Brain microvascular endothelial cell (primary cell): ENCODE results near the gene AKAP13.

Experiments used
- DNase-seq: peaks from one replicate; pipeline ENCODE4 v3.0.0-alpha.2; 2020
- H3K27ac ChIP-seq: fragments of 250-450 bp; sonication (Bioruptor Pico); 2 replicates; pipeline ENCODE4 v1.5.1; 2020; ENCODE audit warnings: mild to moderate bottlenecking, moderate library complexity
- H3K27me3 ChIP-seq: fragments of 250-450 bp; sonication (Bioruptor Pico); replicated peaks from 2 replicates; pipeline ENCODE4 v1.5.1; 2020; ENCODE audit warnings: mild to moderate bottlenecking
- H3K36me3 ChIP-seq: fragments of 250-450 bp; sonication (Bioruptor Pico); replicated peaks from 2 replicates; pipeline ENCODE4 v1.5.1; 2020; ENCODE audit warnings: mild to moderate bottlenecking
- H3K4me3 ChIP-seq: 2 replicates; pipeline ENCODE4 v1.5.1; 2011; ENCODE audit warnings: low read depth, mild to moderate bottlenecking, control low read depth, low read length, moderate library complexity
- in situ Hi-C: cut with HindIII; loops from 2 replicates; pipeline ENCODE4 v1.10.0; 2017; ENCODE audit warnings: low sequenced_read_pairs, low pct_ligation_motif_present
- TF ChIP-seq, protein P1 (sequence below): IDR thresholded peaks from 2 replicates; pipeline ENCODE4 v1.5.1; 2011; ENCODE audit warnings: low read depth, mild to moderate bottlenecking, moderate library complexity, low read length, control low read depth, inconsistent platforms; ENCODE audit errors: missing control alignments

AKAP13 gene

DNA sequence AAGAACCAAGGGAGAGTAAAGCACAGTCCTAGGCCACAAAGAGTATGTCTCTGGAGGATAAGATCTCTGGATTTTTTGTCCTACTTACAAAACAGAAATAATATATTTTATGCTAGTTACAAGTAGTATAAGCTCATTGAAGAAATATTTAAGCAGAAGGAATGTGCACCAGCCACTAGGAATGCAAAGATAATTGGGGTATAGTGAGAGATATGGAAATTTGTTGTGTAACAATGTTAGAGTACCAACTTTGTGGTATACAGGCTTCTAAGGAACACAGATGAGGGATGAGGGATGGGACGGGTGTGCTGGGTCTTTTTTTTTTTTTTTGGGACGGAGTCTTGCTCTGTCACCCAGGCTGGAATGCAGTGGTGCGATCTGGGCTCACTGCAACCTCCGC lies 26.5 kb downstream of the AKAP13 start:
- in situ Hi-C loops = no loop called here
- TF ChIP-seq, protein P1, sequence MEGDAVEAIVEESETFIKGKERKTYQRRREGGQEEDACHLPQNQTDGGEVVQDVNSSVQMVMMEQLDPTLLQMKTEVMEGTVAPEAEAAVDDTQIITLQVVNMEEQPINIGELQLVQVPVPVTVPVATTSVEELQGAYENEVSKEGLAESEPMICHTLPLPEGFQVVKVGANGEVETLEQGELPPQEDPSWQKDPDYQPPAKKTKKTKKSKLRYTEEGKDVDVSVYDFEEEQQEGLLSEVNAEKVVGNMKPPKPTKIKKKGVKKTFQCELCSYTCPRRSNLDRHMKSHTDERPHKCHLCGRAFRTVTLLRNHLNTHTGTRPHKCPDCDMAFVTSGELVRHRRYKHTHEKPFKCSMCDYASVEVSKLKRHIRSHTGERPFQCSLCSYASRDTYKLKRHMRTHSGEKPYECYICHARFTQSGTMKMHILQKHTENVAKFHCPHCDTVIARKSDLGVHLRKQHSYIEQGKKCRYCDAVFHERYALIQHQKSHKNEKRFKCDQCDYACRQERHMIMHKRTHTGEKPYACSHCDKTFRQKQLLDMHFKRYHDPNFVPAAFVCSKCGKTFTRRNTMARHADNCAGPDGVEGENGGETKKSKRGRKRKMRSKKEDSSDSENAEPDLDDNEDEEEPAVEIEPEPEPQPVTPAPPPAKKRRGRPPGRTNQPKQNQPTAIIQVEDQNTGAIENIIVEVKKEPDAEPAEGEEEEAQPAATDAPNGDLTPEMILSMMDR = no peak
- no peak overlapping the region for H3K4me3 ChIP-seq
- DNase-seq = no peak
- H3K36me3 ChIP-seq = no peaks in the 10 kb centered on the region
- H3K27ac ChIP-seq = peak overlapping the region; percentile 84
- no peaks in the 10 kb centered on the region for H3K27me3 ChIP-seq

DNA sequence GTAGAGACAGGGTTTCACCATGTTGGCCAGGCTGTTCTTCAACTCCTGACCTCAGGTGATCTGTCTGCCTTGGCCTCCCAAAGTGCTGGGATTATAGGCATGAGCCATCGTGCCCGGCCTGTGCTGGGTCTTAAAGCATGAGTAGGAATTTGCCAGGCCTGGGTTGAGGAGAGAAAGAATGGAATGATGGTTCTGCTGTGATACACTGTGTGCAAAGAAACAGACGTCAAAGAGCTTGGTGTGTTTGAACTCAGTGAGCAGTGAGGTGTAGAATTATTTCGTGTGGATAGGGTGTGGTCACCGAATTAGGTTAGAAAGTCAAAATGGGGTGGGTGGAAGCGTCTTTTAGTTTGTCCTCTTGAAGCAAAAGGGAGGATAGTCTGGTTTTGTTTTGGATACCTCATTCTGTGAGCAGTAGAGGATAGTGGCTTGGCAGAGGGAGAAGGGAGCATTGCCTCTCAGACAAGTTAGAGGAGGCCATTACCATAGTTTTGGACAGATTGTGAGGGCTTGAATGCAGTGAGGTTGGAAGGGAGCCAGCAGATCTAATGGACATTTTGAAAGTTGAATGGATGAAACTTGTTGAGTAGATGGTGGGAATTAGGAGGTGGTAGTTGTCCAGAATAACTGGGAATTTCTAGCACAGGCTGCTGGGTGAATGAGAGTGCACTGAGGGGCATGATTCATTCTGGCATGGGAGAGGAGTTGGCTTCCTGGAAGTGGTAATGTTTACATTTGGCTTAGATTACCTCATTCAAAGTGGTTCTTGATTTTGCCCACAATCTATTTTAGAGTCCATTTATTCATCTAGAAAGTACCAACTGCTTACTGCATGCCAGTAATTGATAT lies 27.2 kb downstream of the AKAP13 start:
- in situ Hi-C loops = no loop called here
- TF ChIP-seq, protein P1 = no peak
- Histone ChIP-seq H3K27me3 (no peaks in the 10 kb centered on the region), H3K27ac (peak overlapping the region; percentile 84), H3K4me3 (no peak overlapping the region), H3K36me3 (no peaks in the 10 kb centered on the region)
- DNase-seq = peak; percentile 84

DNA sequence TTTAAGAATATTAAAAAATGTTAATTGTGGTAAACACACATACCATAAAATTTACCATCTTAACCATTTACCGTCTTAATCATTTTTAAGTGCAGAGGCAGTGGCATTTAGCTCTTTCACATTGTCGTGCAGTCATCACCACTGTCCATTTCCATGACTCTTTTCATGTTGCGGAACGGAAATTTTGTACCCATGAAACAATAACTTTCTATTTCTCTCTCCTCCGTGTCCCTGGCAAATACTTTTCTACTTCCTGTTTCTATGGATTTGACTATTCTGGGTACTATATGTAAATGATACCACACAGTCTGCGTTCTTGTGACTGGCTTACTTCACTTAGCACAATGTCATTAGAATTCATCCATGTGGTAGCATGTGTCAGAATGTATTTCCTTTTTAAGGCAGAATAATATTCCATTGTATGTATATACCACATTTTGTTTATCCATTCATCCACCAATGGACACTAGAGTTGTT lies 27.9 kb downstream of the AKAP13 start:
- peak overlapping the region; percentile 84 for H3K27ac ChIP-seq
- no peaks in the 10 kb centered on the region for H3K27me3 ChIP-seq
- no peak for DNase-seq
- TF ChIP-seq, protein P1 = no peak
- no peak overlapping the region for H3K4me3 ChIP-seq
- in situ Hi-C loops = no loop called here
- H3K36me3 ChIP-seq = no peaks in the 10 kb centered on the region

DNA sequence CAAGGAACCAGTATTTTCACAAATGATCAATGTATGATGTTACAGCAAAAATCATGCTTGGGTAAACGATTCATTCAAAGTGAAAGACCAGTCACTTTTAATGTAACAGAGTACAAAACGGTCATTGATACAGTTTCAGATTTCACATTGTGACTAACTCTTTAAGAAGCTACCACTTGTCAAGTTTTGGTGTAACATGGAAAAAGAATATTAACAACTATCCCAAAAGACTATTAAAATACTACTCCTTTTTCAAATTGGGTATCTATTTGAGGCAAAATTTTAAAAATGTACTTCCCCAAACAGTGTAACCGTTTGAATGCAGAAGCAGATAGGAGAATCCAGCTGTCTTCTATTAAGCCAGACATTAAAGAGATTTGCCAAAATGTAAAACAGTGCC lies 31.7 kb downstream of the AKAP13 start:
- in situ Hi-C loops = no loop called here
- Histone ChIP-seq H3K4me3 (no peak overlapping the region), H3K27ac (peak overlapping the region; percentile 91), H3K27me3 (no peaks in the 10 kb centered on the region), H3K36me3 (no peaks in the 10 kb centered on the region)
- no peak for DNase-seq
- TF ChIP-seq, protein P1 = no peak

DNA sequence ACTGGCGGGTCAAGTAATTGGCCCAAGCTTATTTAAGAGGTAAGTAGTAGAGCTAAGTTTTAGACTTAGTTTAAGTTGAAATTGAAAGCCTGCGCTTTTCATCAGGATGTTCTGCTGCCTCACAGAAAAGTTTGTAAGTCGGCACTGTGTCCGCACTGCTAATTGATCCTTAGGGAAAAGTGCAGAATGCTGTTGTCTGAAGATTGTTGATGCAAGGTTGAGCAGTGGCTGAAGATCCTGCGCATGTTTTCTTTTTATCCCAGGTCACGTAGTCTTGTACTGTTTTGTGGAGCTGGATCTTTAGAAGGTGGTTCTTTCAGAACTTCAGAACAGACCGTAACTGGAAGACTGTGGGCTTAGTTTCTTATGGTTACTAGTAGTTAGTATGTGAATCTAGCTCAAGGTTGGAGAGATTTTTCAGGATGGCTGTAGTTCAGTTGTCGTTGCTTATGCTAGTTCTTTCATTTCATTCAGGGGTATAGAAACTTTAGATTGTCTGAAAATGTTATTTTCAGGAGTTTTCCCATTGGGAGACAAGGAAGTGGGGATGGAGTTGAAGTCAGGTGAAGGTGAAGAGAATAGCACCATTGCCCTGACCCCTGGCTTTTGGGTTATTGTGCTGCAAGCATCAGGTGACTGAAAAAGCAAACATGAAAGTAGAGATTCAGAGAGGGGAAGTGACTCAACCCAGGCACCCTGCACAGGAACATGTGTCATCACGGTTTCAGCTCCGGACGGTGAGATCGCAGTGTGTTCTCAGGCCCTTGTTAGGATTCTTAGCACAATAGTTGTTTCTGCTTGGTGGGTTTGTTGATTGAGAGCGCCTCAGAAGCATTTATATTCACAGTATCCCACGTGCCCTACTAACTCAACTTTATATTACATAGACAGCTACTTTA lies 32.8 kb downstream of the AKAP13 start:
- Histone ChIP-seq H3K36me3 (no peaks in the 10 kb centered on the region), H3K27me3 (no peaks in the 10 kb centered on the region), H3K4me3 (no peak overlapping the region), H3K27ac (peak overlapping the region; percentile 91)
- TF ChIP-seq, protein P1 = no peak
- peak; percentile 94 for DNase-seq
- in situ Hi-C loops = no loop called here
